ENCODE data around the gene SF3B4.
"Not testable (repeated sequence)": the region's sequence is repeated elsewhere in the genome, so short reads cannot be mapped to it uniquely, and the experiment has no call there.

The SF3B4 gene, protein sequence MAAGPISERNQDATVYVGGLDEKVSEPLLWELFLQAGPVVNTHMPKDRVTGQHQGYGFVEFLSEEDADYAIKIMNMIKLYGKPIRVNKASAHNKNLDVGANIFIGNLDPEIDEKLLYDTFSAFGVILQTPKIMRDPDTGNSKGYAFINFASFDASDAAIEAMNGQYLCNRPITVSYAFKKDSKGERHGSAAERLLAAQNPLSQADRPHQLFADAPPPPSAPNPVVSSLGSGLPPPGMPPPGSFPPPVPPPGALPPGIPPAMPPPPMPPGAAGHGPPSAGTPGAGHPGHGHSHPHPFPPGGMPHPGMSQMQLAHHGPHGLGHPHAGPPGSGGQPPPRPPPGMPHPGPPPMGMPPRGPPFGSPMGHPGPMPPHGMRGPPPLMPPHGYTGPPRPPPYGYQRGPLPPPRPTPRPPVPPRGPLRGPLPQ

DNA sequence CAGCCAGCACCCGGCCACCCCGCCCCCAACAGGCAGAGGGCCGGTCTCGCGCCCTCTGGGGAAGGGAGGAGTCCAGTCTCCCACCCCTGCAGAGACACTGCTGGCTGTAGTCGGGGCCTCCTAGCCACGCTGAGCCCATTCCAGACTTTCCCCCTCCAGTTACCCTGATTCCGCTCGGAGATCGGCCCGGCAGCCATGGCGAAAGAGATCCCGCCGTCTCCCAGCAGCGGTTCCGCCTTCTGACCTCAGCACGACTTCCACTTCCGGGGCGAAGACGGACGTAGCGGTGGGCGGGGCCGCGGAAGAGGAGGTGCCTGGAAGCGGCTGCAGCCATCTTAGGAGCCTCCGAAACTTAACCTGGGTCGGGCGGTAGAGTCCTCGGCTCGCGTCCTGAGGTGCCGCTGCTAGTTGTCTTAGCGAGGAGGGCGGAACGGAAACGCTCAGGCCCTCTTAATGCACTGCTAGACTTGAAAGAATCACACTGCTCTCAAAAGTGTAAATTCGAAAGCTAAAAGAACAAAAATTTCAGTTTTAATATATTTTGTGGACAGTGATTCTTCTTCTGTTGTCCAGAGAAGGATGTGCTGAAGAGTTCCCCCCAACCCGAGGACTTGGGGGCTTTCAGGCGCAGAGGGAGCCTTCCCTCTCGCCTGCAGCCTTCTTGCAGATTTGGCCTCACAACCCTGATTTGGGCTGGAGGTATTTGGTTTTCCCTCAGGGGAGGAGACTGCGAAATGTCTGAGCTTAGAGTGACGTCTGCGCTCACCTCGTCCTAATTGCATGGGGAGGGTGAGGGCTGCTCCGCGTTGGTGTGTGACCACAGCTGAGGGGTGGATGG is at the start of gene SF3B4:
Gene SF3B4 (minus strand): TSS at position 241 of the 838 bp plus-strand sequence. CDS start 44 bp downstream, at position 197.
- H3K4me3 ChIP-seq (ENCODE audit: low read depth, low read length): peak within 1 kb of the TSS; percentile 92

DNA sequence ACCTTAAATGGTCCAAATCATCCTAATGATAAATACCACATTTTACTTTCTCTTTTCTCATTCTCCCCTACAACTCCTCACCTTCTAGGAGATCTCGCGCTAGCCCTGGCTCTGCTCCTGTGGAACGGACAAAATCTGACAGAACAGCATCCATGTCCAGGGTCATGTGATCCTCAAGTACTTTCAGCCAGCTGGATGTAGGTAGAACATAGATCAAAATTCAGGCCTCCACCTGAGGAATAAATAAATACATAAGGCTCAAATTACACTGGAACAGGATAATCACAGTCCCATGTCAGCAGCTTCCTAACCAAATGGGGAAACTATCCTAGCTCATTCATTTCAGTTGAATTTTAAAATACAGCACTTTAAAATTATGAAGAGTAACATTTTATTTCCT is 49.7 kb upstream of the SF3B4 start:
- no peak overlapping the region for H3K4me3 ChIP-seq (ENCODE audit: low read depth, low read length)

DNA sequence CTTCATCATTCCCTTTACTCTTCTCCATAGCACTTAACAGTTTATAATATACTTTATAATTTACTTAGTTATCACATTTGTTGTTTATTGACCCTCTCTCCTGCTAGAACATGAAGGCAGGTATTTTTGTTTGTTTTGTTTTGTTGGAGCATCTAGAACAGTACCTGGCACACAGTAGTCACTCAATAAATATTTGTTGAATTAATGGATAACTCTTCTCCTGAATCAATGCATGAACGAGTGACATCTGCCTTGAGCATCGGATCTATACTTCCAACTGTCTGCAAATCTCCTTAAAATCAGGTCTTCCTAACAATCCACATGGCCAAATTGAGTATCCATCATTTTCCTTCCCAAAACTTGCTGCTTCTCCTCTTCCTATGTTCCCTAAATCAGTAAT is 44.9 kb upstream of the SF3B4 start:
- no peak overlapping the region for H3K4me3 ChIP-seq (ENCODE audit: low read depth, low read length)

DNA sequence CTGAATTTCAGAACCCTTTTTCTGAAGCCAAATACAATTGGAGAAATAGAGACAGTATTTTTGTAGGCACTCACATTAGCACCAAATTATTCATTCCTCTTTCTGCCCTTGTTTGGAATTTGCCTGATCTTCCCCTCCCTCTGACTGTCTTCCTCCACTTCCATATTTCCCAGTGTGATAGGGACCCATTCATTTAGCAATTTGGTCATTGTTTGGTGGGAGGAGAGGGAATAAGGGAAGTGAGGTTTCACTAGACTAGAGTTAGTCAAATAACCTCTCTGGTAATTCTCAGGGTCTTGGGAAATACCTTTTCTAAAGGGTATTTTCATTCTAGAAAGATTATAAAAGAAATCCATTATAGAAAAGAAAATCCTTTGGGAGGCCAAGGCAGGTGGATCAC is 40.0 kb upstream of the SF3B4 start:
- no peak overlapping the region for H3K4me3 ChIP-seq (ENCODE audit: low read depth, low read length)

DNA sequence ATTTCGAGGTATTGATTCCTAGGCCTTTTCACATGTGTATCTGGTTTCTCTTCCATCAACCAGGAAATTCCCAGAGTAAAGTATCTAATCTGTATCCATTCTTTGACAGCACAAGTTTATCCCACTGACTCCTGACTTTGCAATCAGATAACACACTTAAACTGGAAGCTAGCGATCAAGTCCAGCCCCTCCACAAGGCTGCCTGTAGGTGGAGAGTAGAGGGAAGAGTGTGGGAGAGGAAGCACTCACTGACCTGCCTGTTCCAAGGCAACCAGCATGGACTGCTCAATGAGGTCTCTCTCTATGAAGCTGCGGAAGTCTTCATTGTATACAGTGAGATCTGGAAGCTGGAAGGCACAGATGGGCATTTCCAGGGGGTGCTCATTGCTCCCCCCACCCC is 39.4 kb upstream of the SF3B4 start:
- H3K4me3 ChIP-seq (ENCODE audit: low read depth, low read length): no peak overlapping the region

DNA sequence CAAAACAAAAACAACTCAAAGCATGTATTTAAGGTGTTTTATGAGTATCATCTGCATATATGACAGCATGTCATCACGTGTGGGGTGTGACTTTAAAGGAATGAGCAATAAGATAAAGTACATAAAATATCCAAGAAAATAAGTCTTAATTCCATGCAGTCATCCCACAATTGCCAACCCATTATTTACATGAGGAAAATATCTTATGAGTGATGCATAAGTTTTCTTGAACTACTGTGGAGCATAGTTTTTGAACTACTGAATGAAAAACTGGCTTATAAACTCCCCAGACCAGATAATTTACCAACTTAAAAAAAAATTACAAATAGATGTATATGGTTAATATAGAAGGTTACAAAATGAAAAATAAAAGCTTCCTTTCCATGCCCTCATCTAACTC is 38.8 kb upstream of the SF3B4 start:
- no peak overlapping the region for H3K4me3 ChIP-seq (ENCODE audit: low read depth, low read length)

DNA sequence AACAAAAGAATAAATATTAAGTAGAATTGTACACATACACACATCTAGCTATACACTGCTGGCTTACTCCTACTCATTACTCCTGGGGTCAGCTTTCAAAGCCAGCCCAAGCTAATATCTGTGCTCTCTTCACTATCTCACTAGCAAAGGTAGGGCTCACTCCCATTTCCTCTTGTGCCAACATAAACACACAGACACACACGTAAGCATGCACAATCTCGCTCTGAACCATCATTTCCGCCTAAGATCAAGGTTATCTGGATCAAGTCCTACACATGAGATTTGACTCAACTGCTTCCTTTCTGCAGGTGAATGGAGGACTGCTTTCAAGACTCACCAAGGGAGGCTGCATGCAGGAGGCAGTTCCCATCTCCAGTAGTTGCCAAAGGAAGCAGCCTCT is 37.8 kb upstream of the SF3B4 start:
- no peak overlapping the region for H3K4me3 ChIP-seq (ENCODE audit: low read depth, low read length)

DNA sequence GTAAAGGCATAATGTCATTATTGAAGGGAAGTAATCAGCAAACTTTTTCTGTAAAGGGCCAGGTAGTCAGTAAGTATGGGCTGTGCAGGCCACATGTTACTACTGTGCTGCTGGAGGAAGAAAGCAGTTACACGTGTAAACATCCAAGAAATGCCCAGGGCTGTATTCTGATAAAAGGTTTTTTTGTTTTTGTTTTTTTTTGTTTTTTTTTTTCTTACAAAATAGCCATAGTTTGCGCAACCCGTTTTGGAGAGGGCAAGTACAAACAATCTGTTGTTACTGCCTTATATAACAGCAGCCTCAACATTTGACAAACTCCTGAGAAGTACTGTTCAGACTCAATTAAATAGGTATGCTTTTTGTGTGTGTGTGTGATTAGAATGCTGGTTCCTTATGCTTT is 35.8 kb upstream of the SF3B4 start:
- H3K4me3 ChIP-seq (ENCODE audit: low read depth, low read length): no peak overlapping the region

DNA sequence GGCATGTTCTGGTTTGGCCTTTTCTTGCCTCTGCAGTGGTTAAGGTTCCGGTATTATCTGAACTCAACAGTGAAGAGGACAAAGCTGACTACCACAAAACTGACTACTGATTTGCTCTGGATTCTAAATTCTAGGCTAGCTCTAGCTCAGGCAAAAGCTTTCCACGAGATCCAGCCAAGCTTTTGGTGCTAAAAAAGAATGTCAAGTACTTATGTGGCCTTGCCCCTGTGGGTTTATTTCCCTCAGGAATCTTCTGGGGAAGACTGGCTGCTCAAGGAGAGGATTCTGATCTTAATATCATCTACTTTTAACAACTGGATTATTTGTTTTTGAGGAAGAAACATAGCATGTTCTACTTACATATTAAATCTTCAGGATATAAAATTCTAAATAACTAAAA is 35.1 kb upstream of the SF3B4 start:
- H3K4me3 ChIP-seq (ENCODE audit: low read depth, low read length): no peak overlapping the region

DNA sequence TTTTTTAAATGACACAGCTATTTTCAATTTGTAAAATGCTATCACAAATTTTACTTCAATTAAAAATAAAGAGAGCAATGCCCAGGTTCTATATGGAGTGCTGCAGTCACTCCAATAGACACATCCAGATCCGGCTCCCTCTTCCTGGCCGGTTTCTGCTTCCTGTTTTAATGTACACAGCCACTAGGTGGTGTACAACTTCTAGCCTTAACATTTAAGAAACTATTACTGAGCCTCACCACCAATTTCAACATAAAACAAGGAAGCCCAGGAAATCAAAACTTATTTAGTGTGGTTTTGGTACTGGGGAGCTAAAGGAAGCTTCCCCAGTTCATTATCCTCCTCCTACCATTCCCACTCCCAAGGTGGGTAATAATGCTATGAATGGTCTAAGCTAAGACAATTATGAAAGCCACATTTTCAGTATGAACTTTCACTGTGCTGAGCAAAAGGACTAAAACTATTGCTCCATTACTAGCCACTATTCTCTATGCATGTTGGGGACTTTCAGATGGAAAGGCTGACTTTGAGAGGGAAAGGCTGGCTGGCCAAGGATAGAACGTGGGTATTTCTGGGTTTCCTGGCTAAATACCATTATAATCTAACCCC is 34.5 kb upstream of the SF3B4 start:
- no peak overlapping the region for H3K4me3 ChIP-seq (ENCODE audit: low read depth, low read length)

DNA sequence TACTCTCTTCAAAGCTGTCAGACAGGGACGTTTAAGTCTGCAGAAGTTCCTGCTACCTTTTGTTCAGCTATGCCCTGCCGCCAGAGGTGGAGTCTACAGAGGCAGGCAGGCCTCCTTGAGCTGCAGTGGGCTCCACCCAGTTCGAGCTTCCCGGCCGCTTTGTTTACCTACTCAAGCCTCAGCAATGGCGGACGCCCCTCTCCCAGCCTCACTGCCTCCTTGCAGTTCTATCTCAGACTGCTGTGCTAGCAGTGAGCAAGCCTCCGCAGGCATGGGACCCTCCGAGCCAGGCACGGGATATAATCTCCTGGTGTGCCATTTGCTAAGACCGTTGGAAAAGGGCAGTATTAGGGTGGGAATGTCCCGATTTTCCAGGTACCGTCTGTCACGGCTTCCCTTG is 29.9 kb upstream of the SF3B4 start:
- H3K4me3 ChIP-seq (ENCODE audit: low read depth, low read length): not testable (repeated sequence)

DNA sequence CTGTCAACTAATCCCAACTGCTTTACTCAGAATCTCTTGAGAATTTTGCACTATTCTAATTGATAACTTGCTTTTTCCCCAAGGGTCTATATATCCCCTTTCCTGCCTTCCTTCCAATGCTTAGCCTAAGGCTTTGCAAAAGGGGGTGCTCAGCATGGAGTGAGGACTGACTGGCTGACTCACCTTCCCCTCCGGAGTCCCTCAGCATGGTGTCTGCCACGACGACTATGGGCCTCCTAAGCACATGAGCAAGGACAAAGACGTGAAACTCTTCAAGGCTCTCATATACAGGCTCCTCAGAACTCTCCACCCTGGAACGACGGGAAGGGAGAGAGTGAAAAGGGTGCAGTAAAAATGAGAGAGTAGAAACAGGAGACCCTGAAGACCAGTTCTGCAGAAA is 22.3 kb upstream of the SF3B4 start:
- no peak overlapping the region for H3K4me3 ChIP-seq (ENCODE audit: low read depth, low read length)

DNA sequence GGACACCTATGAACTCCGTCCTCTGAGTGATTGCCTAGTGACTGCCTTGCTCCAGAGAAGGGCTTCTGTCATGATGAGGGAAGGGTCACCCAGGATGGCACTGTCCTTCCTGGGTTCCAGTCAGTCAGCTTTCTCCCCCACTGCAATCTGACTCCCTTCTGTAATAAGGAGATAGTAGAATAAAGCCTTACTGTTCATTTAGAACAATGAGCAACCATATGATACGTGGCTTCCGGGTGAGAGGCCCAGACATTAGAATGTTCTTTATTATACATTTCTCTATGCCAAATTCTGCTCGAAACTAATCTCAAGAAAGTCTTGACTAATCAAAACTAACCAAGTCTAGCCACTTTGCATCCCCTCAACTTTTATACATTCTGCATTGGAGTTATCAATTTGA is 17.6 kb upstream of the SF3B4 start:
- H3K4me3 ChIP-seq (ENCODE audit: low read depth, low read length): no peak overlapping the region

DNA sequence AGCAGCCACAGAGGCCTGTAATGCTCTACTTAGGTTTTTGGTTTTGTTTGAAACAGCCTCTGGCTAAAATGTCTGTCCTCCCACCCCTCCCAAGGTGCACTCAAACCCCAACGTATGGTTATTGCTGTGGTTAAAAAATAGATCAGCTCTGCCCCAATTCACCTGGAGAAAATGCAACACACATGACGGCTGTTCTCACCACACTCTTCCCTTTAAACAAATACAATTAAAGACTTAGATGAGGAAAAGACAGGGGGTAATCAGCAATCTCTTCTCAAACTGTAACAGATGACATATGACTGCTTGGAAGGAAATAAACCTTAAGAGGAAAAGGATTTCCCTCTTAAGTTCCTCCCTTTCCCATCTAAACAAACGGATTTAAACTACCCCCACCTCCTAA is 15.3 kb upstream of the SF3B4 start:
- no peak overlapping the region for H3K4me3 ChIP-seq (ENCODE audit: low read depth, low read length)

DNA sequence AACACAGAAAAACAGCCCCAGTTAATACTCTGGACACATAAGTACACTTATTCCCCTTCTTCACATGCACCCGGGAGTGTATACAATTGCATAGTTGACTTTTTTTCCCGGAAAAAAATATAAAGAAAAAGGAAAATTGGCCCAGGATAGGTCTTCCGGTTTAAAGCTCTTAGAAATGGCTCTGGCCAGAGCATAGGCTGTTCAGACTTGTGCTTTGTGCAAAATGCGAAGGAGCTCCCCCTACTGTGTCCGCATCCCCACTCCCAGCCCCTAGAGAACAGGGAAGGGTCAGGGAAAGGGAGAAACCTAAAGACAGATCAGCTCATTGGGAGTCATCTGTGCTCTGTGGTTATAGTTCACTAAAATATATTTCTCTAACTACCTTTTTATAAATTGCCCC is 14.6 kb upstream of the SF3B4 start:
- H3K4me3 ChIP-seq (ENCODE audit: low read depth, low read length): no peak overlapping the region

DNA sequence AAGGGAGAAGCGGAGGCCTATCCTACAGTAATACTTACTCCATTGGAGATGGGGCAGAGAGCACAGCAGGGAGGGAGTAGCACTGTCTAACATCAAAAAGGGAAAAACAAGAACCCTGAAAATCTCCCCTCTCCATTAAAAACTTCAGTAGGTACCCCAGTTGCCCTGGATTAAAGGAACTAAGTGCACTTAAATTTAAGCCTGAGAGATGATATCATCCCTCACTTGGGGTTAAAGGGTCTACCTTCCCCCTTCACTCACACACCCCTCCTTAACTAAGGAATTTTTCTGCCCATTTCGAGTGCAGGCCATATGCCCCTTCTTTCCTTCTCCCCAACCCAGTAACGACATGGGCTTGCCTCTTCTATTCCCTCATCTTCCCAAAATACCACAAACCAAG is 12.8 kb upstream of the SF3B4 start:
- H3K4me3 ChIP-seq (ENCODE audit: low read depth, low read length): no peak overlapping the region

DNA sequence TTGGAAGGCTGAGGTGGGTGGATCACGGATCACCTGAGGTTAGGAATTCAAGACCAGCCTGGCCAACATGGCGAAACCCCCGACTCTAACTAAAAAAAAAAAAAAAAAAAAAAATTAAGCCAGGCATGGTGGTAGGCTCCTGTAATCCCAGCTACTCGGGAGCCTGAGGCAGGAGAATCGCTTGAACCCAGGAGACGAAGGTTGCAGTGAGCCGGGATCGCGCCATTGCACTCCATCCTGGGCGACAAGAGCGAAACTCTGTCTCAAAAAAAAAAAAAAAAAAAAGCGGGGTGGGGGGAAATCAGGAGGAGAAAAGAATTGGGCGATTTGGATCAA is 11.0 kb upstream of the SF3B4 start:
- H3K4me3 ChIP-seq (ENCODE audit: low read depth, low read length): not testable (repeated sequence)

DNA sequence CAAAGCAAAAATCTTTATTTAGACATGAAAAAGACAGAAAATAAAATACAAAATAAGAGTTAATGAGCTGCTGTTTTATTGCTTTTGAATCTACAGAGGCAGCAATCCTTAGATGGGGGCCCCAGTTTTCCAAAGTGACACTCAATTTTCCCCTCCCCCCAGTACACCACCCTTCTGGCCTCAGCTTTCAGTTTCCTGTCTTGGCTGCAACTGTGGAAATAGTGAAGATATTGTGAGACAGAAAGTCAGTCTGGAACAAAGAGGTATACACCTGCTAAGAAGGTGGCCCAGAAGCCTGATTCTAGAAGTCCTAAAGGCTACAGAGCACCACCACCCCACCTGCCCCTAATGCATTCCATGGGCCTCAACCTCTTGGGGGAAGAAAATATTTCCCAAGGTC is 10.2 kb upstream of the SF3B4 start:
- no peak overlapping the region for H3K4me3 ChIP-seq (ENCODE audit: low read depth, low read length)

DNA sequence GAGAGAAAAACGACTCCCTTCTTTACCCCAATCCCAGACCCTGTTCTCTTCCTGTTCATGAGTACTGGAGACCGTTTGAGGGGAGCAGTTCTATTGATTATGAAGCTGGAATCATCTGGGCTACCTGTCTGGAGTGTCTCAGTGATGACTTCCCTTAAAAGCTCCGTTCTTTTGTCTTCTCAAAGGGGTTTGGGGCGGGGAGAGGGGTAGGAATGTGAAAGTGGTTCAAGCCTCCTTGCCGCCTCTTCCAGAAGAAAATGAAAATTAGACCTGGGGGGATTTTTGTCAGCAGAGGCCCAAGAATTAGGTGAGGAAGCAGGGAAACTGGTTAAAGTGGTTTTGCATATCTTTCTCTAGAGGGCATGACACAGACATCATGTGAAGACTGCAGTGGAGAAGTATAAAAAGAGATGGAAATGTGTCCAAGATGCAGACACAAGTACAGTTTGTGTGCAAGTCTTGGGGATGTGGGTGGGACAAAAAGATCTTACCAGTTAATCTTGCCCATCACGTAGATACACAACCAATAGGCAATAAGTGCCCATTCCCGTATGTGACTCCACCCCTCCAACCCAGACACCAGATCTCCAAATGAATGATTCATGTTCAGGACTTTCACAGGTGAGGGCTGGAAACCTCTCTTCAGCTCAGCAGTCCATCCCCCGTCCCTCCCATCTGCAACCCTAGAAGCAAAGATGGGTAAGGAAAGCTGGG is 9.5 kb upstream of the SF3B4 start:
- H3K4me3 ChIP-seq (ENCODE audit: low read depth, low read length): peak overlapping the region; percentile 48

DNA sequence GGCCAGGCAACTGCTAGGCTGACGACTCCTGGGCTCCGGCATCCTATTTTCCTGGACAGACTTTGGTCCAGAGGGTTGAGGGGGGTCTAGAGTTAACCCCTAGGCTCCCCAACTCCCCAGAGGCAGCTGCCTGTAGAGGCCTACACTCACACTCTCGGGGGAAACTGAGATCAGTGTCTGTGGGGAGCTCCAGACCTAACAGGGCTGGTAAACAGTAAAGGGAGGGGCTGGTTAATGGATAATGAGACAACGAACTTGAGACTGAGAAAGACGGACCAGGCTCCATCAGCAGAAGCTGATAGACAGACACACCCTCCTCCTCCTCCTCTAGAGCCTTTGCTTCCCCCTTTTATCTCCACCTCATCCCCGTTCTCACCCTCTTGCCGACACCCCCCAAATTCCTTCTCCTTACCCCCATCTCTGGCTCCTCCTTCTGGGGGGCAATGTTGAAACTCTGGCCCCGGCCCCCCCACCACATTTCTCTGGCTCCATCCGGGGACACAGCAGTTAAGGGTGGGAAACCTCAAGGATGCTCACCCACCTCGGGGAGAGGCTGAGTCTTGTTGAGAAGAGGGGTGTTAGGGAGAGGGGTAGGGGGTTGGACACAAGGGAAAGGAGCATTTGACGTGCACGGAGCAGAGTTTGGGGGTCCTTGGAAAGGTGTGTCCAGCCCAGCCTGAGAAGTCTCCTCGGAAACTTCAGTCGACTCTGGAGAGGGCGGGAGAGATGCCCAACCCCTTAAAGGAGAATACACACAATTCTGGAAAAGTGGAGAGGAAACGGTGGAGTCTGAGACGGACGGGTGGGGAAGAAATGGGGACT is 8.8 kb upstream of the SF3B4 start, which contains the start of gene MTMR11:
Gene MTMR11 (minus strand): TSS at position 710 of the 822 bp plus-strand sequence. CDS start 232 bp downstream, at position 478.
- peak within 1 kb of the TSS; percentile 48 for H3K4me3 ChIP-seq (ENCODE audit: low read depth, low read length)
